ENCODE results near the gene AMIGO1.

The AMIGO1 gene

GRCh38 chr1:109531826-109532364 lies 22.4 kb upstream of the AMIGO1 start:
- no peak for DNase-seq

GRCh38 chr1:109531380-109531779 lies 21.9 kb upstream of the AMIGO1 start:
- DNase-seq, result no peak

GRCh38 chr1:109530457-109531087 lies 21.0 kb upstream of the AMIGO1 start:
- DNase-seq, result no peak

GRCh38 chr1:109529881-109530456 lies 20.4 kb upstream of the AMIGO1 start:
- DNase-seq, result no peak

GRCh38 chr1:109528712-109529111 lies 19.2 kb upstream of the AMIGO1 start:
- no peak for DNase-seq

- no peak for DNase-seq
These were observed 18.5 kb upstream of the AMIGO1 start for GRCh38 chr1:109527846-109528695.

GRCh38 chr1:109527098-109527811 lies 17.7 kb upstream of the AMIGO1 start:
- DNase-seq, result no peak

GRCh38 chr1:109523706-109524105 lies 14.2 kb upstream of the AMIGO1 start:
- no peak for DNase-seq

- DNase-seq, result no peak
These were observed 12.5 kb upstream of the AMIGO1 start for GRCh38 chr1:109522026-109522425.

GRCh38 chr1:109521002-109521951 lies 11.8 kb upstream of the AMIGO1 start:
- no peak for DNase-seq

GRCh38 chr1:109517337-109517736 lies 7.8 kb upstream of the AMIGO1 start:
- no peak for DNase-seq

- DNase-seq, result no peak
These were observed 7.3 kb upstream of the AMIGO1 start for GRCh38 chr1:109516872-109517271.

GRCh38 chr1:109514846-109515245 lies 5.3 kb upstream of the AMIGO1 start:
- DNase-seq, result no peak

- no peak for DNase-seq
These were observed 3.7 kb upstream of the AMIGO1 start for GRCh38 chr1:109513110-109513710.

GRCh38 chr1:109508873-109509175 lies 703 bp downstream of the AMIGO1 start:
- no peak for DNase-seq

- DNase-seq, result no peak
These were observed 1.3 kb downstream of the AMIGO1 start for GRCh38 chr1:109508001-109508872.

GRCh38 chr1:109504974-109505373 lies 4.6 kb downstream of the AMIGO1 start:
- DNase-seq, result no peak

- no peak for DNase-seq
These were observed 5.6 kb downstream of the AMIGO1 start for GRCh38 chr1:109503935-109504334.

- DNase-seq, result peak; percentile 47
These were observed 7.1 kb downstream of the AMIGO1 start for GRCh38 chr1:109502364-109502851.

GRCh38 chr1:109501644-109502363 lies 7.7 kb downstream of the AMIGO1 start:
- no peak for DNase-seq
